Measurements from ENCODE around the gene ZDHHC9.

ZDHHC9 gene

DNA sequence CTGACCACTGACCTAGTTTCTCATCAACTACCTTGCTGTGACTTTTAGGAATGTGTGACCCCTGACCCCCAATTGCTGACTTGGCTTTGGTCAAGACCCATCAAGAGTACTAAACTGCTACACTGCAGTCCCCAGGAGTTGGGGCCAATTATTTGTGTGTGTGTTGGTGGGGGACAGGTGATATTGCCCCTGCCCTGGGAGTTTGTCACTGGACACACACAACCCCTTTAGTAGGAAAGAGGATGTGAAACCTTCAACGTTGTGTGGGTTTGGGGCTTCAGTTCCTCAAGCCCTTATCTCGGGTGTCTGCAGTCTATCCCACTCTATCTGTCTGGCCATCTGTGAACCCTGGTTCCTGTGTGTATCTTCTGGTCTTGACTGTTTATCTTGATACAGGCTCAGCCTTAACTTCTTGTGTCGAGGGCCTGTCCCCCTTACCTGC lies 57.5 kb downstream of the ZDHHC9 start:
- Mint-ChIP-seq H3K4me1 (ENCODE audit: low read depth) (peaks cover 47% of the 10 kb centered on the region), H3K36me3 (ENCODE audit: low read depth) (peaks cover 67% of the 10 kb centered on the region)

DNA sequence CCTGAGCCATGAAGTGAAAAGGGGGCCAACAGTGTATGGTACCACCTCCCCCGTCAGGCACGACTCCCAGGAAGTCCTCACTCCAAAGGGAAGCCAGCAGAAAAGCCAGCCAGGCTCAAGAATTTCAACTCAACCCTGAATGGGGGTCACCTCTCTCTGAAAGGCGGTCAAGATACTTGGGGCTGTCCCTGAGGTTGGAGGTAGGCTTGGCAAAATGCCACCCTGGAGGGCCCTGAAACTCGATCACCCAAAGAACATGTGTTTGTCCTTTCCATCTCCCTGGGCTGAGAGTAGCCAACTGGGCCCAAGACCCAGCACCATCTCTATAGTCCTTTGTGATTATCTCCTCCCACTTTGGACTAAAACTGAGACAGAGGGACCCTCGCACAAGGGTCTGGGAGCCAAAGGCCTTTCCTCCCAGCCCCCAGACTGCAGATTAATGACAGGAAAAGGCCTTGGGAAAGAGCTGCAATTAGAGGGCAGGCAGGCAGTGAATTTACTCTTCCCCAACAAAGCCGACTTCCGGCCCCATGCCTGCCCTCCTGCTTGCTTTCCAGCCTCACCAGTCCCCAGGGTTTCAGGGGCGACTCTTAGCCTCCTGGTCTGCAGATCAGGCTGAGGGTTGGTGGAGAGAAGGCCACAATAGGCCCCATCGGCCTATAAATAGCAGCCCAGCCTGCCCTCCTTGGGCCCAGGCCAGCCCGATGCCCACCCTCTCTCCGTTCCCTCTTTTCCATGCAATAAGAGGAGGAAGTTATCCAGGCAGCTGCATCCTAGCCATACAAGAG lies 58.3 kb downstream of the ZDHHC9 start:
- peak overlapping the region; percentile 49 for H3K27ac Mint-ChIP-seq
- no peaks in the 10 kb centered on the region for H3K27me3 Mint-ChIP-seq (ENCODE audit: low read depth)
- H3K4me1 Mint-ChIP-seq (ENCODE audit: low read depth) = peaks cover 47% of the 10 kb centered on the region
- DNase-seq (ENCODE audit: low spot score) = no peak
- H3K36me3 Mint-ChIP-seq (ENCODE audit: low read depth) = peaks cover 70% of the 10 kb centered on the region
- no peaks in the 10 kb centered on the region for H3K9me3 Mint-ChIP-seq
- peak overlapping the region; percentile 68 for H3K4me3 Mint-ChIP-seq

More for the DNA sequence above, 57.5 kb downstream of the ZDHHC9 start:
- Mint-ChIP-seq H3K27ac (peak overlapping the region; percentile 68), H3K4me3 (peak overlapping the region; percentile 68), H3K27me3 (ENCODE audit: low read depth) (no peaks in the 10 kb centered on the region), H3K9me3 (no peaks in the 10 kb centered on the region)
- no peak for DNase-seq (ENCODE audit: low spot score)

DNA sequence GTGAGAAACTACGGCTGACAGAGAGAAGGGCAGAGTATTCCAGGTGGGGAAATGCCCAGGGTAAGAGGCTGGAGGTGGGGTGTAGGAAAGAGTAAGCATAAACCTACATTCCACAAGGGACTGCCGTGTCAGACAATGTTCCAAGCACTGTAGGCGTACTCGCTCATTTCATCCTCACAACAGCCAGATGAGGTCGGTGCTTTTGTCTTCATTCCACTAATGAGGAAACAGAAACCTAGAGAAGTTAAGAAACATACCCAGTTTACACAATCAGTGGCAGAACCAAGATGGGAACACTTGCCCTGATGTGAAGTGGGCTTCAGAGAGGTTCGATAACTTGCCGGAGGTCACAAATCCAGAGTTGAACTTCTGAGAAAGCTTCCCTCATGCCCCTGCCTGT lies 59.3 kb downstream of the ZDHHC9 start:
- Mint-ChIP-seq H3K36me3 (ENCODE audit: low read depth) (peaks cover 74% of the 10 kb centered on the region), H3K4me1 (ENCODE audit: low read depth) (peaks cover 48% of the 10 kb centered on the region), H3K27ac (peak overlapping the region; percentile 57), H3K27me3 (ENCODE audit: low read depth) (no peaks in the 10 kb centered on the region), H3K4me3 (peak overlapping the region; percentile 87), H3K9me3 (no peaks in the 10 kb centered on the region)
- no peak for DNase-seq (ENCODE audit: low spot score)

DNA sequence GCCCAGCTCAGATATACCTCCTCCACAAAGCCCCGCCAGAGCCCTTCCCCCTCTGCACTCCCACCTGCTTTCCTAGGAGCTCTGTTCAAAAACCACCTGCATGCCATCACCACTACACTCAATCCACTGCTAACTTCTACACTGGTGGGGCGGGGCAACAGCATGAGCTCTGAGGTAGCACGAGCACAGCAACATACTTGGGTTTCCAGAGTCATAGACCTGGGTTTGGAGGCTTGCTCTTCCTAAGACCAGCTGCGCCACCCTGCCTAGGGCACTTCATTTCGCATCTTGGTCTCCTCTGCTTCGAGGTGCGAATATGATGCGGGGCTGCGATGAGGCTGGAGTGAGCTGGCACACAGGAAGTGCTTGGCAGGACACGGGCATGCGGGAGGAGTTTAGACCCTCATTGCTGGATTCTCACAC lies 60.4 kb downstream of the ZDHHC9 start:
- Mint-ChIP-seq H3K36me3 (ENCODE audit: low read depth) (peaks cover 71% of the 10 kb centered on the region), H3K4me3 (peak overlapping the region; percentile 87), H3K27ac (peak overlapping the region; percentile 81), H3K27me3 (ENCODE audit: low read depth) (no peaks in the 10 kb centered on the region), H3K9me3 (no peaks in the 10 kb centered on the region), H3K4me1 (ENCODE audit: low read depth) (peaks cover 55% of the 10 kb centered on the region)
- DNase-seq (ENCODE audit: low spot score) = no peak

DNA sequence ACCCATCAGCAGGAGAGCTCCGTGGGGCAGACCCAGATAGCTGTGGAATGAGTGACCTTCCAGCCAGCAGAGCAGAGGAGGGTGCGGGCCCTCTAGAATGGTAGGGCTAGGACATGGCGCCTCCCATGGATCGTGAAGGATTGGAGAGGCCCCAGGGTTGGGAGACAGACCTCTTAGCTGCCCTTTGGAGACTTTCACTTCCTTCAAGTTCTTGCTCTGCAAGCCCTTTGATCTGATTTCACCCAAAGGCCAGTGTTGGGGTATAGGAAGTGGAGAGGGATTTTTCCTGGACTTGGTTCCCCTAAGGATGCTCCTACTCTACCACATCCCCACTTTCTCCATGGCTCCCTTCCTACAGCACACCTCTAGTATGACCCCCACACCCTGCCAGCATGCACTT lies 61.0 kb downstream of the ZDHHC9 start:
- peak overlapping the region; percentile 87 for H3K4me3 Mint-ChIP-seq
- H3K9me3 Mint-ChIP-seq = no peaks in the 10 kb centered on the region
- H3K27ac Mint-ChIP-seq = peak overlapping the region; percentile 81
- DNase-seq (ENCODE audit: low spot score) = no peak
- H3K4me1 Mint-ChIP-seq (ENCODE audit: low read depth) = peaks cover 55% of the 10 kb centered on the region
- no peaks in the 10 kb centered on the region for H3K27me3 Mint-ChIP-seq (ENCODE audit: low read depth)
- H3K36me3 Mint-ChIP-seq (ENCODE audit: low read depth) = peaks cover 70% of the 10 kb centered on the region

DNA sequence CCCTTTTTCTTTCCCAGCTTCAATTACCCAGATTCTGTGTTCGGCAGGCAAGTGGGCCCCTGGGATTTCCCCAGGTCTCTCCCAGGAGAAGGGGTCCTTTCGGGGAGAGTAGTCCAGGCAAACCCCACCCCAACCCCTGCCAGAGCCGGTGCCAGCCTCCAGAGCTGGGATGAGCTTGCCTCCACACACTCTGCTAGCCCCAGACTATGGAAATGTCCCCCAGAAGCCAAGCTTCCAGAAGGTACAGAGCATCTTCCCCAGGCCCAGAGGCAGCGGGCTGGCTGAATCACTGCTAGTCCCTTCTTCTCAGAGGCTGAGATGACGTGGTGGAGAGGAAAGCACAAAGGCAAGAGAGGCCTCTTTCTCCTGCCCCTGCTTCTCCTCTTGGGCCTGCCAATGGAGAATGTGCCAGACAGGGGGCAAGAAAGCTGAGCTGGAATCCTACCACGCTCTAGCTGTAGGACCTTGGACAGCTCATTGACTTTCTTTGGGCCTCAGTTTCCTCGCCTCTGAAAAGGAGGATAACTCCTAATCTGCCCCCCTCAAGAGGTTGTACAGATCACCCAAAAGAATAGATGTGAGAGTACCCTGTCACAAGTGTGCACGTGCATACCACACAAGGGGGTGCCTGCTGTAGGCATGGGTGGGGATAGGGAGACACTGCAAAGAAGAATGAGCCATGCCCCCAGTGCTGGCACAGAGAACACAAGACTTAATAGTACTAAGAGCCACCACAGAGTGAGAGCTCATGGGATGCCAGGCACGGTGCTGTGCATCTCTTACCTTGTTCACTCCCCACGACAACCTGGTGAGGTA lies 61.8 kb downstream of the ZDHHC9 start:
- no peak for DNase-seq (ENCODE audit: low spot score)
- peak overlapping the region; percentile 87 for H3K4me3 Mint-ChIP-seq
- H3K27ac Mint-ChIP-seq = peak overlapping the region; percentile 84
- H3K9me3 Mint-ChIP-seq = no peaks in the 10 kb centered on the region
- no peaks in the 10 kb centered on the region for H3K27me3 Mint-ChIP-seq (ENCODE audit: low read depth)
- H3K36me3 Mint-ChIP-seq (ENCODE audit: low read depth) = peaks cover 63% of the 10 kb centered on the region
- peaks cover 56% of the 10 kb centered on the region for H3K4me1 Mint-ChIP-seq (ENCODE audit: low read depth)

DNA sequence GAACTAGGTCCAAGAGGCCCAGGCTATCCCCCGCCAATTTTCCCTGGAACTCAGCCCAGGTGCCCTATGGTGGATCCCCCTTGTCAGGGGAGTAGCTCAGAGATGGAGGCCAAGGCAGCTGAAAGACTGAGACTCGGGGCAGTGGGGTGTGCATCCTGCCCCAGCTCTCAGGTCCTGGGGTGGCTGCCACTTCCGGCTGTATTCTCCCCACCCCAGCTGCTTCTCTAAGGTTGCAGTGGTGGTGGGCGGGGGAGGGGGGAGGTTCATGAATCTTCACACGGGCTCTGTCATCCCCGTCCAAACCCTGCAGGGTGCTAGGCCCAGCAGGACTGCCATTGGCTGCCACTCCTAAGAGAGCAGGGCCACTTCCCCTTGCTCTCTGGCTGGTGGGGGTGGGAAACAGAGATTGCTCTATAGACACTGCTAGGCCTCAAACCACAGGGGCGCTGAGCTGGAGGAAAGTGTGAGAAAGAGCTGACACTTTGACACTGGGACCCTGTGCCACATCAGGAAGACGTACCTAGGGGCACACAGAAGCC lies 62.5 kb downstream of the ZDHHC9 start:
- Mint-ChIP-seq H3K36me3 (ENCODE audit: low read depth) (peaks cover 59% of the 10 kb centered on the region), H3K27me3 (ENCODE audit: low read depth) (no peaks in the 10 kb centered on the region), H3K27ac (peak overlapping the region; percentile 91), H3K4me1 (ENCODE audit: low read depth) (peaks cover 56% of the 10 kb centered on the region), H3K9me3 (no peaks in the 10 kb centered on the region), H3K4me3 (peak overlapping the region; percentile 87)
- peak; percentile 79 for DNase-seq (ENCODE audit: low spot score)

DNA sequence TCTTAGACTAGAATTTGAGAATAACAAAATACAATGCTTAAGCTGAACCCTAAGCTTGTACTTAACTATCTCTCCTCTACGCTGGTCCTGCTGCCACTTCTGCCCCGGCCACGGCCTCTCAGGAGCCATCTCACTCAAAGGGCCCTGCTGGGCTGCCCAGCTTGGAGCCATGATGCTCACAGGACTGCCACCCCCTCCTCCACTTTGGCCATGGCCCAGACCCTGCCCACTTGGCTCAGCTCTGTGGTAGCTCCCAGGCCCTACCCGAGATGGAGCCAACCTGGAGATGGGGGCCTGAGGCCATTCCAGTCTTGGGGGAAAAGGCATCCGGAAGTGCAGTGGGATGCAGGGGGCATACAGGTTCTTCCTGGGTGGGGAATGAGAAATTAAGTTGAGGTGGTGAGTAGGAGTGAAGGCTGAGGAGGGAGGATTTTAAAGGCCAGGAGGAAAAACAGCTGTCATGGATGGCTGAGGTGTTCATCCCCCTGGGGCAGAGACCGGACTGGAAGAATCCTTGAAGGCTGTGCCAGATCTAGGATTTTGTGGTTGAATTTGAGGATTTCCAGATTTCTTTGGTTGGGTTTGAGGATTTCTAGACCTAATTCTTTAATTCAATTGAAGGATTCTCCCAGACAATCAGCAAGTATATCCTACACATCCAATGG lies 63.1 kb downstream of the ZDHHC9 start:
- Mint-ChIP-seq H3K36me3 (ENCODE audit: low read depth) (peaks cover 52% of the 10 kb centered on the region), H3K4me1 (ENCODE audit: low read depth) (peaks cover 50% of the 10 kb centered on the region), H3K4me3 (peak overlapping the region; percentile 87), H3K27ac (peak overlapping the region; percentile 91), H3K27me3 (ENCODE audit: low read depth) (no peaks in the 10 kb centered on the region), H3K9me3 (no peaks in the 10 kb centered on the region)
- DNase-seq (ENCODE audit: low spot score) = no peak

DNA sequence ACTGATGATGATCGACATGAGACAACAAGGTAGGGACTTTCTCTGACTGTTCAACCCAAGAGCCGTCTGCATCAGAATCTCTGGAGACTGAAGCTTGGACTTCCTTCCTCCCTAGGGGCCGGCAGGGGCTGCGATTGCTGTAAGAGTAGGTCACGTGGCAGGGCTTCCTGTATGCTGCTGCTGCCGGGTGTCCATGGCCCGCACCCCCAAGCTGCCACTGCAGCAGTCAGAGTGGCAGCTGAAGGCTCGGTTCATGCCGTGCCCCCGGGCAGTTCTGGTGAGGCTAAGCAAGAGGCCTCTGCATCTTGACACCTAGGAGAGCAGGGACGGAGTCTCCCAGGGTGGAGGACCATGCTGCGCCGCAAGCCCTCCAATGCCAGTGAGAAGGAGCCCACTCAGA lies 63.9 kb downstream of the ZDHHC9 start, which contains the start of gene SASH3:
Gene SASH3 (plus strand): TSS at position 203 of the 400 bp plus-strand sequence. CDS start 149 bp downstream, at position 352.
- peaks cover 46% of the 10 kb centered on the region for H3K36me3 Mint-ChIP-seq (ENCODE audit: low read depth)
- H3K27me3 Mint-ChIP-seq (ENCODE audit: low read depth) = no peaks in the 10 kb centered on the region
- peak within 1 kb of the TSS; percentile 91 for H3K27ac Mint-ChIP-seq
- H3K4me3 Mint-ChIP-seq = peak within 1 kb of the TSS; percentile 87
- DNase-seq (ENCODE audit: low spot score) = peak; percentile 66
- no peaks in the 10 kb centered on the region for H3K9me3 Mint-ChIP-seq
- peaks cover 50% of the 10 kb centered on the region for H3K4me1 Mint-ChIP-seq (ENCODE audit: low read depth)

DNA sequence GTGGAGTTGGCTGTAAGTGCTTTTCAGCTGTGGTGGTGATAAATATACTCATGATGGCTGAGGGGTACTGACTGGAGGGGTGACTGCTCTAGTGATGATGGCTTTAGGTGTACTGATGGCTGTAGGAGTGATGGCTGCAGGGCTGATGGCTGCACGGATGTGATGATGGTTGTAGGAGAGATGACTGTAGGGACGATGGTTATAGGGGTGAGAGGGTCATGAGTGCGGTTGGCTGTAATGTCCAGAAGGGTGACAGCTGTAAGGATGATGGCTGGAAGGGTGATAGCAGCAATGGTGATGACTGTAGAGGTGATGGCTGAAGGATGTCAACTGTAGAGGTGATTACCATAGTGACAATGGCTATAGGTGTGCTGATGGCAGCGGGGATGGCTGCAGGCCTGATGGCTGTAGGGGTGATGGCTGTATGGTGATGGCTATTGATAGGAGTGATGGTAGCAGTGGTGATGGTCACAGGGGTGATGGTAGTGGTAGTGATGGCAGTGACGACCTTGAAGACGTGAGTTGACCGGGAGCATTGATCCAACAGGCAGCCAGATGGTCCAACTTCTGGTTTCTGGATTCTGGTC lies 64.5 kb downstream of the ZDHHC9 start:
- Mint-ChIP-seq H3K27me3 (ENCODE audit: low read depth) (no peaks in the 10 kb centered on the region), H3K27ac (peak overlapping the region; percentile 91), H3K4me3 (peak overlapping the region; percentile 87), H3K4me1 (ENCODE audit: low read depth) (peaks cover 49% of the 10 kb centered on the region), H3K36me3 (ENCODE audit: low read depth) (peaks cover 41% of the 10 kb centered on the region), H3K9me3 (no peaks in the 10 kb centered on the region)
- no peak for DNase-seq (ENCODE audit: low spot score)

DNA sequence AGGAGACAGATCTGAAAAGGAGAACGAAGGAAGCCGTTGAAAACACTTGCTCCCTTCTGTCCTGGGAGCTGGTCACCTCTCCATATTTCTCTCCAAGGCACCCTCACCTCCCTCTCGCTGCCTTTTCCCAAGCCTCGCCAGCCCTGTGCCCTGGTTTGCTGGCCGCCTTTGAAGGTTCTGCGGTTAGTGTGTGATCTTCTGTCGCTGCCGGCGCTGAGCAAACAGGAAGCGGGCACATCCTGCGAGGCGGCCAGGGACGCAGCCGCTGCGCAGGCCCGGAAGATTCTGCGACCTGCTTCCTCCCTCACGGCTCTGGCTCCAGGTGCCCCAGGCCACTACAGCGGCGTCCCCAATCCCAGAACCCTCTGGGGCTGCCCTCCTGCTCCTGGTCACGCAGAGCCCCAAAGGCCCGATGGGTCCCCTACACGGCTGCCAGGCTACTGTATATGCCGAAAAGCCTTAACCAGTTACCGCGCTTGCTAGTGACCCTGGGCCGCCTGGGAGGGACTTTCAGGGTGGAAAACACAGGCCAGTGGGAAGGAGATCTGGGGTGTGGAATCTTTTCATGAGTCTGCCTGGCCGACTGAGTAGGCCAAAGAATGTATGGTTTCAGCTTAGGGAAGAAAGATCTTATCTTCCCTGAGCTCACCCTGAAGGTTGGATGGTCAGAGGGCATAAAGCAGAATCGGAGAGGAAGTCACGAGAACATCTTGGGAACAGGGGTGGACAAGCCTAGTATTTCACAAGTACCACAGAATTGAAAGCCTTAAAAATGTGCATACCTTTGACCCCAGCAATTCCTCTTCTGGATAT lies 66.3 kb downstream of the ZDHHC9 start:
- peaks cover 24% of the 10 kb centered on the region for H3K36me3 Mint-ChIP-seq (ENCODE audit: low read depth)
- no peaks in the 10 kb centered on the region for H3K27me3 Mint-ChIP-seq (ENCODE audit: low read depth)
- H3K4me3 Mint-ChIP-seq = peak overlapping the region; percentile 80
- H3K4me1 Mint-ChIP-seq (ENCODE audit: low read depth) = peaks cover 45% of the 10 kb centered on the region
- H3K9me3 Mint-ChIP-seq = no peaks in the 10 kb centered on the region
- H3K27ac Mint-ChIP-seq = peak overlapping the region; percentile 94
- peak; percentile 67 for DNase-seq (ENCODE audit: low spot score)

DNA sequence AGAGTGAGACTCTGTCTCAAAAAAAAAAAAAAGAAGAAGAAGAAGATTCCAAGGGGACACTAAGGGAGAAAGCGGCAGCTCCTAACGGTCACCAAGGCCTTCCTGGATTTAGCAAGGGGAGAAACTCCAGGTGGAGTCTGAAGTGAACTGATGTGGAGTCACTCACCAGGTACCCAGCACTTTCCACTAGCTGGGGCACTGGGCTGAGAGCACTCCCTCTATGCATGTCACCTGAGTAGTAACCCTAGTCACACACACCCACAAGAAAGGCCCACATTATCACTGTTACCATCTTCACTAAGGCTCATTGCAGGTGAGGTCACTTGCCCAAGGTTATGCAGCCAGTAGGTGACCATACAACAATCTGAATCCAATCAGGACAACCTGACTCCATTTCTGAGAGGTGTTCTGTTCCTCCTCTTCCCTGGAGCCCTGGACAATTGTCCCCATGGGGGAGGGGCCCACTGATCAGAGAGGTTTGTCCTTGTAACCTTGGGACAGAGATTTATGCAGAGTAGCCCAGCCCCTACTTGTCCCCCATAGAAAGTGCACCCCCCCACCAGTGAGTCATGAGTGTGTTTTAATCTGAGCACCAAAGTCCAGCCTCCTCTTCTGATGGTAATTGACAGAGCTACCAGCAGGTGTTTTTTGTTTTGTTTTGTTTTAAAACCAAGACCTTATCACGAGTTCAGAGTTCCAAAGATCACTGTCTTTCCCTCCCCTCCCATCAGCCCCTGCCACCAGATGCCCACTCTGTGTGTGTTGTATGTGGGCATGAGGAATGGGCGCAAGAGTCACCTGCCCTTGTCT lies 69.8 kb downstream of the ZDHHC9 start:
- no peaks in the 10 kb centered on the region for H3K9me3 Mint-ChIP-seq
- H3K4me3 Mint-ChIP-seq = peak overlapping the region; percentile 34
- DNase-seq (ENCODE audit: low spot score) = no peak
- H3K27ac Mint-ChIP-seq = peak overlapping the region; percentile 93
- peaks cover 58% of the 10 kb centered on the region for H3K4me1 Mint-ChIP-seq (ENCODE audit: low read depth)
- H3K27me3 Mint-ChIP-seq (ENCODE audit: low read depth) = no peaks in the 10 kb centered on the region
- peaks cover 2% of the 10 kb centered on the region for H3K36me3 Mint-ChIP-seq (ENCODE audit: low read depth)

Data from T-helper 2 cell treated with Interferon-gamma antibody and Interleukin-4, amounts not matched to agents 5 μg/mL and 100 μg/mL, for 36 hours (primary cell).